Type B pancreatic cell (in vitro differentiated cells): ENCODE results near the gene NOP9. TPM values are rescaled to one million over a fixed set of nuclear protein-coding genes. Genes with fewer than 3 reads are reported as not detected.

ENCODE experiments used
- DNase-seq: peaks from one replicate; pipeline ENCODE4 v3.0.0; 2021; ENCODE audit warnings: mixed read lengths; ENCODE audit not compliant: unreplicated experiment; ENCODE audit errors: extremely low spot score
- H3K27ac Mint-ChIP-seq: 2 replicates; pipeline ENCODE4 v1.8.0; 2021; ENCODE audit warnings: mild to moderate bottlenecking, mixed read lengths
- H3K27me3 Mint-ChIP-seq: 2 replicates; pipeline ENCODE4 v1.8.0; 2021; ENCODE audit warnings: mixed read lengths
- H3K36me3 Mint-ChIP-seq: 2 replicates; pipeline ENCODE4 v1.8.0; 2021; ENCODE audit warnings: mixed read lengths
- H3K4me1 Mint-ChIP-seq: one replicate; pipeline ENCODE4 v1.8.0; 2021; ENCODE audit warnings: mixed read lengths; ENCODE audit not compliant: unreplicated experiment
- H3K4me3 Mint-ChIP-seq: 2 replicates; pipeline ENCODE4 v1.8.0; 2021; ENCODE audit warnings: mild to moderate bottlenecking, mixed read lengths
- H3K9me3 Mint-ChIP-seq: 2 replicates; pipeline ENCODE4 v1.8.0; 2021; ENCODE audit warnings: mixed read lengths
- total RNA-seq: library from RNA; stranded (reverse); gene quantifications from 2 replicates; pipeline ENCODE4 v1.2.1, GENCODE V29; 2021; ENCODE audit warnings: low replicate concordance
- TF ChIP-seq, protein P1 (sequence below): fragments of 200-600 bp; sonication (generic); conservative IDR thresholded peaks from 2 replicates; pipeline ENCODE4 v1.5.0; 2021; ENCODE audit warnings: antibody characterized with exemption, mild to moderate bottlenecking

NOP9 gene
- total RNA-seq, 1 donor from 2014 or later, result 33.9 TPM

DNA sequence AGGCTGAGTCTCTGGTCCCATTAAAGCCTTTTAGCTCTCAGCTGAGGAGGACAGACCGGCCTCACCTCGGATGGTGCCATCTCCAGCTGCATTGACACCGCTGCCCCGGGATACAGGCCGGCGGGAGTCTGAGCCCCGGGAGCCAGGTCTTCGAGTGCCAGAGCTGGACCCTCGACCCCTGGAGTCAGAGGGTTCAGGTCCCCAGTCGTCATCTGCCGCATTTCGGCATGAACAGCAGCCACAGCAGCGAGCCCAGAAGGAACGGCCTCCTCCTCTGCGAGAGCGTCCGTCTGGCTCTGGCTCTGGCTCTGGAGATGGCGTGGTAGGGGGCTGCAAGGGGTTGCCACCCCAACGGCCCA, 37.7 kb upstream of the NOP9 start:
- no peaks in the 10 kb centered on the region for H3K27me3 Mint-ChIP-seq
- H3K9me3 Mint-ChIP-seq, result no peaks in the 10 kb centered on the region
- no peak for DNase-seq
- H3K27ac Mint-ChIP-seq, result no peak overlapping the region
- no peak overlapping the region for H3K4me3 Mint-ChIP-seq
- H3K36me3 Mint-ChIP-seq, result no peaks in the 10 kb centered on the region
- TF ChIP-seq, protein P1, sequence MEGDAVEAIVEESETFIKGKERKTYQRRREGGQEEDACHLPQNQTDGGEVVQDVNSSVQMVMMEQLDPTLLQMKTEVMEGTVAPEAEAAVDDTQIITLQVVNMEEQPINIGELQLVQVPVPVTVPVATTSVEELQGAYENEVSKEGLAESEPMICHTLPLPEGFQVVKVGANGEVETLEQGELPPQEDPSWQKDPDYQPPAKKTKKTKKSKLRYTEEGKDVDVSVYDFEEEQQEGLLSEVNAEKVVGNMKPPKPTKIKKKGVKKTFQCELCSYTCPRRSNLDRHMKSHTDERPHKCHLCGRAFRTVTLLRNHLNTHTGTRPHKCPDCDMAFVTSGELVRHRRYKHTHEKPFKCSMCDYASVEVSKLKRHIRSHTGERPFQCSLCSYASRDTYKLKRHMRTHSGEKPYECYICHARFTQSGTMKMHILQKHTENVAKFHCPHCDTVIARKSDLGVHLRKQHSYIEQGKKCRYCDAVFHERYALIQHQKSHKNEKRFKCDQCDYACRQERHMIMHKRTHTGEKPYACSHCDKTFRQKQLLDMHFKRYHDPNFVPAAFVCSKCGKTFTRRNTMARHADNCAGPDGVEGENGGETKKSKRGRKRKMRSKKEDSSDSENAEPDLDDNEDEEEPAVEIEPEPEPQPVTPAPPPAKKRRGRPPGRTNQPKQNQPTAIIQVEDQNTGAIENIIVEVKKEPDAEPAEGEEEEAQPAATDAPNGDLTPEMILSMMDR, result no peak
- H3K4me1 Mint-ChIP-seq, result peaks cover 3% of the 10 kb centered on the region

DNA sequence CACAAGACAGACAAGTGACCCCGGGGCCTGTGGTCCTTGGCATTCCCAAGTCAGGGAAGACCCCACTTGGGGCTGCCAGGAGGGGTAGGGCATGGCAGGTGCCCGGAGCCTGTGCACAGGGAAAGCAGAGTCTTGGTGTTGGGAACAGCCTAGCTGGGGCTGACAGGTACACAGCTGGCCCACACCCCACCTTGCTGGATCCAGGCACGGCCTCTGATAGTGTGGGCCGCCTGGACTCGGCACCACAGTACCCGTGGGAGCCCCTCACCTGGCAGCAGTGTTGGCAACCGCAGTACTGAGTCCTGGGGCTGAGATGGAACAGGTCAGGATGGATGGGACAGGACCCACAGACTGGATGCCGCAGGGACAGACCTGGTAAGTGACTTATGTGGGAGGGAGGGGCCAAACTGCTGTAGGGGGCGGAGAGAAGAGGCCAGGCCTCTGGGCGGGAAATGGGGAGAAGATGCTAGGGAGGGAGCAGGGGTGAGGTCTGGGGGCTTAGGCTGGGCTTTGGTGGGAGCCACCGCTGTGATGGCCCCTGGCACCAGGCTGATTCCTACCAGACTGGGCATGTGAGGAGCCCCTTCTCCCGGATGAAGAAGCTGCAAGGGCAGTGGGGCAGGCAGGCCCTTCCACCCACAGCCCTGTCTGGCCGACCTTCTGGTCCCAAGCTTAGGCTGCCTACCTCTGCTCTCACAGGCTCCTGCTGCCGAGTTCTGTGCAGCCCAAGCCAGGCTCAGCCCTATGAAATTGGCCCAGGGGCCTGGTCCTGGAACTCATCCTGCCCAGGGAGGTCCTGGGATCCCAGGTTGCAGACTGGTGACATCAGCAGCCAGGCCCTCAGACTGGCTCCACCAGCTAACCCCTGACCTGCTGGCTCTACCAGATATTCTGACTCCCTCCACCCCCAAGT, 36.6 kb upstream of the NOP9 start, which contains the start of gene TGM1:
Gene TGM1, minus strand, starts transcription at position 357 of the 913 bp plus-strand sequence. CDS start 825 bp downstream, outside the sequence.
- Mint-ChIP-seq H3K27me3 (no peaks in the 10 kb centered on the region), H3K4me1 (peaks cover 3% of the 10 kb centered on the region), H3K4me3 (no peak within 1 kb of the TSS), H3K9me3 (no peaks in the 10 kb centered on the region), H3K36me3 (peaks cover 4% of the 10 kb centered on the region), H3K27ac (peak within 1 kb of the TSS; percentile 86)
- DNase-seq, result no peak
- TF ChIP-seq, protein P1, result no peak

DNA sequence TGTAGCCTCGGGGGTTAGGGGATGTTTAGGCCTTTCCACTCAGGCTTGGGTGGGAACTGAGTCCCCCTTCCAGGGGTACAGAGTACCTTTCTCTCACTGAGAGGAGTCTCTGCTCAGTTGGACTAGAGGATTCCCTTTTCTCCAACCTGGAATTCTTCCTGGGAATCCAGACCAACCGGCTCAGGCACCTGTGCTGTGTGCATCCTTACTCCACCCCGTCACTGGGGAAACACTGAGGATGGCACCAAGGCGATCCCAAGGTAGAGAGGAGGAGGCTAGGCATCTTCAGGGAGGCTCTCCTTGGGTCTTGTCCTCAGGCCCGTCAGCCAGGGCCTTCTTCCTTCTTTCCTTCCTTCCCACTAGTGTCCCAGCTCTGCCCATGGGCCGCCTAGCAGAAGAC, 35.8 kb upstream of the NOP9 start:
- peaks cover 3% of the 10 kb centered on the region for H3K4me1 Mint-ChIP-seq
- no peaks in the 10 kb centered on the region for H3K27me3 Mint-ChIP-seq
- TF ChIP-seq, protein P1, result no peak

DNA sequence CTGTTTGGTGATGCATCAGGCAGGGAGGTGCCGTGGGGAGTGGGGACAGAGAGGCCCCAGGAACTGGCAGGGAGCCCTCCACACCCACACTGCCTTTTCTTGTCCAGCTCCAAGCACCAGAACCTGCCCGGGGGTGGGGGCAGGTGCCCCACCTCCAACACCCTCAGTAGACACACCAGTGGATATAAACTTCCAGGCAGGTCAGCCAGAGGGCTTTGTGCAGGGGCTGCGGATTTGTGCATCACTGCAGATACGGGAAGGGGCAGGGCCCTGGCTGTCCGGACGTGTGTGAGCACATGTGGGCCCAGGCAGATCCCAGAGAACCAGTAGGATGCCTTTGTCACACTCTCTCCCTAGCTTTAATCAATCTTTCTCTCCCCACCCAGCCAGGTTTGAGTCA, 35.4 kb upstream of the NOP9 start:
- Mint-ChIP-seq H3K36me3 (peaks cover 4% of the 10 kb centered on the region), H3K27ac (peak overlapping the region; percentile 86), H3K4me3 (no peak overlapping the region), H3K4me1 (peaks cover 3% of the 10 kb centered on the region), H3K27me3 (no peaks in the 10 kb centered on the region), H3K9me3 (no peaks in the 10 kb centered on the region)
- TF ChIP-seq, protein P1, result no peak
- no peak for DNase-seq

More for the DNA sequence above, 35.8 kb upstream of the NOP9 start:
- no peak for DNase-seq
- no peak overlapping the region for H3K4me3 Mint-ChIP-seq
- H3K9me3 Mint-ChIP-seq, result no peaks in the 10 kb centered on the region
- H3K36me3 Mint-ChIP-seq, result peaks cover 4% of the 10 kb centered on the region
- H3K27ac Mint-ChIP-seq, result peak overlapping the region; percentile 86

DNA sequence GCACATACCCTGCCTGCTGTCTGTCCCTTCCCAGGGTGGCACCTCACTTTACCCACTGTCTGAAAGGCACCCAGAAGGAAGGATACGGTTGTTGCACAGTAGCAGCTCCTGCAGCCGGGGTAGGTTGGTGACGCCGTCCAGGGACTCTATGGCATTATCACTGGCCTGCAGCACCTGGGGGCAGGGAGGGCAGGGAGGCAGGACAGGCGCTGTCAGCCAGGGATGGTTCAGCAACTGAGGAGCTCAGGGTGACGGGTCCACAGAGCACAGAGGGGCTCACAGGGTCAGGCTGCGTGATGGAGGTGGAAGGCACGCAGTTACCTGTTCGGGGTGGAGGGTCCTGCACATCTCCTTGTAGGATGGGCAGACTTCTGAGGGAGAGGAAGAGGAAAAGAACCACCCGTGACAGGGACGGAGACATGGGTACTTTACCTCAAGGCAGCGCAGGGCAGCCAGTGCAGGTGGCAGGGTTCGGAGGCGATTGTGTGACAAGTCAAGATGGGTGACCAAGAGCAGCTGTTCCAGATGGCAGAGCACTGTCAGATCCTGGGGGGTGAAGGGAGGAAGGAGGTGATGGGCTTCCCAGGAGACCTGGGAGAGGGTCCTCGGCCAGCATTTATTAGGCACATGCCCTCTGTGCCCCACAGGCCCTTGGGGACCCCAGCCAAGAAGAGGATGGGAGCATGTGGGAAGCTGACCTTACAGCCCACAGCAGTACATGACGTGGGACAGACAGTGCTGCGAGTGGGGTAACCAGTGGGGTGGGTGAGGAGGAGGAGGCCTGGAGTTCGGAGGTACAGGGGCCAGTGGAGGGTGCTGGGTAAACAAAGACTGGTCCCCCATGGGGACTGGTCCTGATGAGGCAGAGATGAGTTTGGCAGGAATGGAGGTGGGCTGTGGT, 33.1 kb upstream of the NOP9 start:
- H3K4me3 Mint-ChIP-seq, result no peak overlapping the region
- no peaks in the 10 kb centered on the region for H3K9me3 Mint-ChIP-seq
- no peaks in the 10 kb centered on the region for H3K27me3 Mint-ChIP-seq
- H3K27ac Mint-ChIP-seq, result no peak overlapping the region
- TF ChIP-seq, protein P1, result no peak
- H3K4me1 Mint-ChIP-seq, result peaks cover 5% of the 10 kb centered on the region
- no peak for DNase-seq
- H3K36me3 Mint-ChIP-seq, result peaks cover 4% of the 10 kb centered on the region
